HG03558 (cell line): Measurements from ENCODE around the gene TMEM200A.
"Not testable (repeated sequence)": the region's sequence is repeated elsewhere in the genome, so short reads cannot be mapped to it uniquely, and the experiment has no call there.

Experiments used
- ATAC-seq: cut with Tn5 transposase; IDR thresholded peaks from one replicate; pipeline ENCODE4 v1.9.1; 2021; ENCODE audit warnings: moderate number of reproducible peaks; ENCODE audit not compliant: unreplicated experiment; ENCODE audit errors: extremely low read depth

The TMEM200A gene

GRCh38 chr6:130365166-130366106 lies at the start of gene TMEM200A:
Gene TMEM200A, plus strand, starts transcription at chr6:130366017. Its CDS starts 74,406 bp downstream, at chr6:130440423.
- no peak for ATAC-seq

- ATAC-seq = no peak
These were observed 44.9 kb upstream of the TMEM200A start for GRCh38 chr6:130320908-130321307.

DNA sequence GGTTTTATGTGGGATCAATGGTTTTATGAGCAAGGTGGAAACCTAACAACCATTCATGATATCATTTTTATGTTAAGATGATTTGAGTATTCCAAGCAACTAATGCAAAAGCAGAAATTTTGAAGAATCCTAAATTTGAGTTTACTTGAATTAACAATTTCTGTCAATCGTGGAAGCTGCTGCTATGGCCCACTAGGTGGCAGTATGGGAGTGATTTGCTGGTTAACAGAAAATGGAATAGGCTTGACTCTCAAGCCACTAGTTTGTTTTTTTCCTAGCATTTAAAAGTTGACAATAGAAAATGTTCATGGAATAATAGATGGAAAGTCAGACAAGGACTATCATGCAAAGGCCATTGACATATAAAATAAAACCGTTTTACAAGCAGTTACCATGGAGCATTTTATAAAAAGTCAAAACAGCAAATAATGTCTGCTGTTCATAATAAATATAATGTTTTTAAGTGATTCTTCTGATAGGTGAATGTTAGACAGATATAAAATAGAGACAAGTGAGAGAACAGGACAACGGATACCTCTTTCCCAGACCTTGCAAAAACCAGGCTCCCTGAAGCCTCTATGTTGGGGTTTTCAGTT lies 43.0 kb upstream of the TMEM200A start:
- ATAC-seq = no peak

GRCh38 chr6:130324657-130325056 lies 41.2 kb upstream of the TMEM200A start:
- no peak for ATAC-seq

DNA sequence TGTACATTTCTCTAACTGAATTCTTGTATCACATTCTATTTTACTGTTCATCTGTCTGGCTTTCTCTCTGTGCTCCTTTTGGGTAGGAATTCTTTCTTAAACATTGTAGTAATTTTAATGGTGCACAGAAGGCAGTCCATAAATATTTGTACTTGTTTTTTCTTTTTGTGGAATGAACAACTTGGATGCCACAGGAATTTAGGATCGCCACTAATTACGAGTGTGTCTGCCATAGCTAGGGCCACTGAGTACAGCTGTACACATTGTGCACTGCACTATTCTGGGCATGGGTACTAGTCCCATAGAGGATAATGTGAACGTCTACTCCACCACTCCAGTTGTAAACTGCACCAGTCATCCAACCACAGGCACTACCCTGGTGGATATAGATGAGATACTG lies 39.3 kb upstream of the TMEM200A start:
- ATAC-seq = no peak

DNA sequence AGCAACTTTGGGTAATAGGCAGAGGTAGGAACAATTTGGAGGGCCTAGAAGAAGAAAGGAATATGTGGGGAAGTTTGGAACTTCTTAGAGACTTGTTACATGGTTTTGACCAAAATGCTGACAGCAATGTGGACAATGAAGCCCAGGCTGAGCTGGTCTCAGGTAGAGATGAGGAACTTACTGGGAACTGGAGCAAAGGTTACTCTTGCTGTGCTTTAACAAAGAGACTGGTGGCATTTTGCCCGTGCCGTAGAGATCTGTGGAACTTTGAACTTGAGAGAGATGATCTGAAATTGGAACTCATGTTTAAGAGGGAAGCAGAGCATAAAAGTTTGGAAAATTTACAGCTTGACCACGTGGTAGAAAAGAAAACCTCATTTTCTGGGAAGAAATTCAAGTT lies 28.3 kb upstream of the TMEM200A start:
- ATAC-seq = no peak

DNA sequence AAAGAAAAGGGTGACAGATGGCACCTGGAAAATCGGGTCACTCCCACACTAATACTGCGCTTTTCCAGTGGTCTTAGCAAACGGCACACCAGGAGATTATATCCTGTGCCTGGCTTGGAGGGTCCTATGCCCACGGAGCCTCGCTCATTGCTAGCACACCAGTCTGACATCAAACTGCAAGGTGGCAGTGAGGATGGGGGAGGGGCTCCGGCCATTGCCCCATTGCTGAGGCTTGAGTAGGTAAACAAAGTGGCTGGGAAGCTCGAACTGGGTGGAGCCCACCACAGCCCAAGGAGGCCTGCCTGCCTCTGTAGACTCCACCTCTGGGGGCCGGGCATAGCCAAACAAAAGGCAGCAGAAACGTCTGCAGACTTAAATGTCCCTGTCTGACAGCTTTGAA lies 19.5 kb upstream of the TMEM200A start:
- ATAC-seq = not testable (repeated sequence)

DNA sequence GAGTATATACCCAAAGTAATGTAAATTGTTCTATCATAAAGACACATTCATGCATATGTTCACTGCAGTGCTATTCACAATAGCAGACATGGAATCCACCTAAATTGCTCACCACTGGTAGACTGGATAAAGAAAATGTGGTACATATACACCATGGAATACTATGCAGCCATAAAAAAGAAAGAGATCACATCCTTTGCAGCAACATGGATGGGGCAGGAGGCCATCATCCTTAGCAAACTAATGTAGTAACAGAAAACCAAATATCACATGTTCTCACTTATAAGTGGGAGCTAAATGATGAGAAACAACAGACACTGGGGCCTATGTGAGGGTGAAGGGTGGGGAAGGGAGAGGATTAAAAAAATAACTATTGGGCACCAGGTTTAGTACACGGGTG lies 11.5 kb upstream of the TMEM200A start:
- ATAC-seq = no peak

DNA sequence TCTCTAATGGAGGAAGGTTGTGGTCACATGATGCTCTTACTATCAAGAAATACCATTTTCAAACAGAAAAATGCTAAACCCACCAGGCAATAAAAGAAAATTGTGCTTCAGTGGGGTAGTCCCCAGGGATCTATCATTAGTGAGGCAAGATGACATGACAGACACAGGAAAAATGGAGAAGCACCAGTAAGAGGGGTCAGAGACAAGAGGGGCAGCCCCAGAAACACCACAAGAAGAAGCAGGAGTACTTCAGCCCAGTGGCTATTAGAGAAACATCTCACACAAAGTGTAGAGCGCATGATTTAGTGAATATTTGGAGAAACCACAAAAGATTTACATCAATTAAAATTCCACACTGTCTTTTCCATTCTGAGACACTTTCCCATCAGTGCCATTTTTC lies 10.2 kb upstream of the TMEM200A start:
- ATAC-seq = no peak

DNA sequence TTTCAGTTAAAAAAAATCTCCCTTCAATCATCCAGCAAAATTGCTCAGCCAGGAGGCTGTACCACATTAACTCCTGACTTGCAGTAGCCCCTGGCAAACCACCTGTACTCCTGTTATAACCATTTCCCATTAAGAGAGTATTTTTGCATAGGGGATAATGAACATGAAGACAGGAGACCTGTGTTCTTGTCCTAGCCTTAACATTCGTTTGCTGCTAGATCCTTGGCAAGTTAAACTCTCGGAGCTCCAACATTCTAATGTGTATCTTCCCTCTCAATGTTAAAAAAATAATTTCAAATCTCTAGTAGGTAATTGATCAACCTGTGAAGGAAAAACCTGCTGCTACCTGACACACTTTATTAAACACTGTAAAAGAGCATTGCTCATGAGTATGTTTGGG lies 8.4 kb upstream of the TMEM200A start:
- no peak for ATAC-seq

DNA sequence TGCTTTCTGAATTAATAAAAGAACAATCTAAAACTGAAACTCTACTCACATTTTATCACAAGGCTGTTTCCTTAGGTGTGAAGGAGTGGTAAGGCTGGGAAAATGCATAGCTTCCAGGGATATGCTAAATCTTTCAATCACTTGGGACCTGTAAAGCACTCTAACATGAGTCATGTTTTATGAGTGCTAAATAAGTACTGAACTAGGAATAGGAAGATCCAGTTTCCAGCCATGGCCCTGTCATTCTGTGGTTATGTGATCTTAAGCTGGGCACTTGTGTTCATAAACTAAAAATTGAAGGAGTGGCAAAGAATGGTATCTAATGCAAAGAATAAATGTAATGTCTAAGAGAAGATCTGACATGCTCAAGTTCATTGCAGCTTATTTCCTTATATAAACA lies 6.1 kb upstream of the TMEM200A start:
- no peak for ATAC-seq

- ATAC-seq = no peak
These were observed 3.7 kb upstream of the TMEM200A start for GRCh38 chr6:130362128-130362527.

DNA sequence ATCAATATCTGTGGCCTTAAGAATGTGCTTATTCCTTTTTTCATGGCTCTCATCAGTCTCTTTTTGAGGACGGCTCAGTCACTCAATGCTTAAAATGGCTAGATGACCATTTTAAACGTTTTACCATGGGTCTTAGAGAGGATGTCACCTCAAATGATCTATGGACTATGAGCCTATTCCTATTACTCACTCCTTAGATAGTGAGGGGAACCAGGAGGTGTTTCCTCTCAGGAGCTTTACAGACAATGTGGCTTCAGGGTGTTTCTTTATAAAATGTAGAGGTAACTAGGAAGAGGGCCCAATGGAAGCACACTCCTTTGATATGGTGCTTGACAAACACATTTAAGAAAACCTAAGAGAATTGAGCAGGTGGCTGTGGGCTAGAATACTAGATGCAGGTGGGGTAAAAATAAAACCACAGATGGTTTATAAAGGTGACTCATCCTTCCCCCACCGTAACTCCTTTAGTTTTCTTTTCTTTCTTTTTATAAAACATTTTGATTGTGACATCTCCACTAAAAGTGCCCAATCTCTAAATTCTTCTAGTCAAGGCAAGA lies 1.5 kb upstream of the TMEM200A start:
- no peak for ATAC-seq

DNA sequence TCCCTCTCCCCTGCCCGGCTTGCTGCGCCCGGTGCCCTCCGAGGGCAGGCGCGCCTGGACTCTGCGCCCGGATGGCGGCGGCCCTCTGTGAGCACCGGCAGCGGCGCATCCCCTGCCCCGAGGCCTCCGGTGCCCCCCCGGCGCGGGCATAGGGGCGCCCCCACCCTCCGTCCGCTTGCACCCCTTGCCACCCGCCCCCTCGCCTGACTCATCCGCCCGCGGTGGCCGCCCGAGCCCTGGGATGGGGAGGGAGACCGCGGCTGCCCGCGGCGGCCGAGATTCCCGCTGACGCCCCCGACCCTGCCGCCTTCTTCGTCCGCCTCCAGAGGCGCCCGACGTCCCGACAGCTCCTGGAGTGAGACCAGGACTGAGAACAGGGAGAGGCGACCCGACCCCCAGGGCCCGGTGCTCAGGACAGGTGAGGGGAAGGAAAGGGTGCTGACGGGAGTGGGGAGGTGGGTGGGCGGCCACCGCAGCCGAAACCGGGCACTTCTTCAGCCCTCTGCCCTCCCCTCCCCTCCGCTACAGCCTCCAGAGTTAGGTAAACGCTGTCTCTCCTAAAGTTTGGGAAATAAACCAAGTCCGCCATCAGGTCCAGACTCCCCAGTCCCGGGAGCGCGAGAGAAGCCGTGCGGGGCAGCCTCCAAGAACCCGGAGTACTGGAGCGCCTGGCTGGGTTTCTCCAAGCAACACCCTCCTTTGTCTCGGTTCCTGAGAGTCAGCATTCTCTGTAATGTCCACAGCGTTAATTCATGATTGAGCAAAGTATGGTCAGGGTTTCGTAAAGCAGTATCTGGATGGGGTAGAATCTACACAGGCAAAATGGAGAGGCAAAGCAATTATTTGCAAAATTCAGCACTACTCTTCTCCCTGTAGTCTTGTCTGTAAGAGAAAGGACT lies 539 bp downstream of the TMEM200A start:
- ATAC-seq = no peak

DNA sequence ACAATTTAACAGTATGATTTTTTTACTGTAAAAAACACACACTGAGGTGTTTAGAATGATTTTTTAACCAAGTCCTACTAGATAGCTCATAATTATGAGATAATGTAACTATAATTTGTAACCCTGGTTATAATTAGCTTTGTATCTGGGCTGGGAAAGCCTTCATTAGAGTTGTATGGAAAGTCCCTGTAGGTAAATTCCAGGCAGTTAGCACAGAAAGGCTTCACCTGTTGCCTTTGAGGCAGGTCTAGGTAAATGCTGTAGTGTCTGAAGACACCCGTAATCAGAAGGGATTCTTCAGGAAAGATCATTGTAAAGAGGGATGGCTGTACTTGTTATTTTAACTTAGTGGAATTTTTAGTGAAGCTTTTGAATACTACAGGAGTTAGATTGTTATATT lies 1.9 kb downstream of the TMEM200A start:
- ATAC-seq = no peak

DNA sequence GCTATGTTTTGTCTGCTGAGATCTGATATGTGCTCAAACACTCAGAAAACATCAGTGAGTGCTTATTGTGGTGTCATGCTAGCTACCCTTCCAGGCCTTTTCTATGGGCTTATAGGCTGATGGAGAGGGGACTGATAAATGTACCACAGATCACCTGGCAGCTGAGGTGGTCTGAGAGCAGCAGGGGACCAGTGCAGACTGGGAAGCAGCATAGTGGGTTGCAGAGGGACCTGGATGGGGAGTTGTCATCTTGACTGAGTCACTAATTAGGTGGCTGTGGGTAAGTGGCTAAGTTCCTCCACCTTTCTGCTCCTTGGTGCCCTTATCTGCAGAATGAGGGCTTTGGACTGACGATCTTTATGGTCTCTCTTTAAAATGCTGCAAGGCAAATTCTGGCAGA lies 2.8 kb downstream of the TMEM200A start:
- no peak for ATAC-seq

DNA sequence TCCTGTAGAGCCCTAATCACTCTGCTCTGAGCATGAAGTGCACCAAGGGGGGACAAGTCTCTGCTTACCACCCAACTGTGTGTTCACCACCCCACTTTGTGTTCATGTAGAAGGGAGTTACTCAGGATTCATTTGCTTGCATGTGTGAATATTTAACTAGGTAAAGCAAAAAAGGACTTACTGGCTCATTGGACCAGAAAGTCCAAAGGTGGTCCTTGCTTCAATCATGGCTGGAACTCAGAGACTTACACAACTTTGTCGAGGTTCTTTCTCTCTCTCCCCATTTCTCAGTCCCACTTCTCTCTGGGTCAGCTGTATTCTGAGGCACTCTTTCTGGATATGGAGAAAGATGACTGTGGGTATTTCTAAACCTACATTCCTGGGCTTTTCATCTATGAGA lies 4.0 kb downstream of the TMEM200A start:
- ATAC-seq = no peak

DNA sequence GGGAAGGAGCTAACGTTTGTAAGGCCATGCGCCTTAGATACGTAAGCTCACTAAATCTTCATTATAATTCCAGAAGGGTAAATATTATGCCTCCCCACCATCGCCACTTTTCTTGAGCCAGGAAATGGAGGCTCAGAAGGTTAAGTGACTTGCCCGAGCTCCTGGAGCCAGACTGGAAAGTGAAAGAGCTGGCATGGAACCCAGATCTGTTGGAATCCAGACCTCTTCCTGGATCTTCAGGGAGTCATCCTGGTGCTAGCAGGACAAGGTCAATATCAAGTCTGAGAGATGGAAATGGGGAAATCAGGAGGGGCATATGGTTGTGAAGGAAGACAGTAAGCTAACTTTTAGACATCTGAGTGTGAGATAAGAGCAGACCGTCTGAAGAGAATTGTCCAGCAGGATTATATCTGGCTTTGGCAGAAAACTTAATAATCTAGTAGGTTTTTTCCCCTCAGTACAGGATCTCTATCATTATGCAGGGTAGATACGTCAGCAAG lies 6.2 kb downstream of the TMEM200A start:
- no peak for ATAC-seq

- ATAC-seq = no peak
These were observed 7.0 kb downstream of the TMEM200A start for GRCh38 chr6:130372786-130373185.

DNA sequence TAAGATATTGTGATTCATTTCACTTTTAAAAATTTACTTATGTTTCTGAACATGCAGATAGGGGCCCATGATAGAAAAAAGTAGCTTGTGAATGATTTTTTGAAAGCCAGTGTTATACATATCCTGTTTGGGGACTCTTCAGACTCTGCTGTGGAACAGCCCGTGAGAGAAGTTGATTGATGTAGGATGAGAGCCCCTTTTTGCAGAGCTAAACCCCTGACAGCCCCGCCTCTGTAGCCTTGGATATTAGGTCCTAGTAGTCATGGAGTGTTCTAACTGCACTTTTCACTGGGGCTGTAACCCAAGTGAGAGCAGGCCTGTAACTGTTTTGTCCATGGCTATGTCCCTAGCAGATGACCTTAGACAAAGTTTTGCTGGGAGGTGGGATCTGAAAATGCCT lies 8.2 kb downstream of the TMEM200A start:
- ATAC-seq = no peak
